Activated CD8-positive, alpha-beta memory T cell treated with anti-CD3 and anti-CD28 coated beads for 36 hours (primary cell): ENCODE measurements around the gene LFNG. TPM values are rescaled to one million over a fixed set of nuclear protein-coding genes. Genes with fewer than 3 reads are reported as not detected.

Experiments
- CTCF ChIA-PET: fragments of 350-600 bp; sonication (Branson Sonifier 250); formaldehyde crosslinking; loops from one replicate; lab custom pipeline; 2021; ENCODE audit warnings: antibody characterized with exemption; lab: Charles Lee
- POLR2A ChIA-PET: fragments of 350-600 bp; sonication (Branson Sonifier 250); formaldehyde crosslinking; loops from one replicate; lab custom pipeline; 2021; ENCODE audit warnings: antibody characterized with exemption; lab: Charles Lee
- total RNA-seq, 2 experiments: library from RNA; stranded (reverse); gene quantifications; one replicate each; pipeline ENCODE4 v1.2.3, GENCODE V29; 2021

The LFNG gene
- total RNA-seq, 2 experiments from 2014 or later: 22.4 to 24.2 TPM

DNA sequence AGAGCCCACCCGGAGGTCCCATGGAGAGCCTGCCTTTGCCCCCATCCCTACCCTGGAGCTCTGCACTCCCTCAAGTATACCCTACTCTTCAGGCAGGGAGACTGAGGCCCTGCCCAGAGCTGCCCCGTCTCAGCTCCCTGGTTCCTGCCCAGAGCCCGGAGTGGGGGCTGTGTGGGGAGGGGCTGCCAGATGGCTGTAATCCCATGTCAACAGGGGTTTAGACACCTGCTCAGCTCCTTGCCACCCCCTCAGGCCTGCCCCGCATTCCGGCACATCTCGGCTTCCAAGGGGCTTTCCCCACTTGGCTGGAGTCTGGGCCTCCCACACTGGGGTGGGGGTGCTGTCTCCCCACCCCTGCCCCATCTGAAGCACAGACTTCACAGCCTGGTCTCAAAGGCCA lies 20.9 kb upstream of the LFNG start:
- ChIA-PET CTCF (interaction anchor here (0.7 kb wide), 1 partner anchor 30 kb away, joined by 3 read pairs; no protein-coding TSS in a partner anchor), POLR2A (interaction anchor here (0.6 kb wide), 1 partner anchor 131 kb away, joined by 13 read pairs; no protein-coding TSS in a partner anchor)

DNA sequence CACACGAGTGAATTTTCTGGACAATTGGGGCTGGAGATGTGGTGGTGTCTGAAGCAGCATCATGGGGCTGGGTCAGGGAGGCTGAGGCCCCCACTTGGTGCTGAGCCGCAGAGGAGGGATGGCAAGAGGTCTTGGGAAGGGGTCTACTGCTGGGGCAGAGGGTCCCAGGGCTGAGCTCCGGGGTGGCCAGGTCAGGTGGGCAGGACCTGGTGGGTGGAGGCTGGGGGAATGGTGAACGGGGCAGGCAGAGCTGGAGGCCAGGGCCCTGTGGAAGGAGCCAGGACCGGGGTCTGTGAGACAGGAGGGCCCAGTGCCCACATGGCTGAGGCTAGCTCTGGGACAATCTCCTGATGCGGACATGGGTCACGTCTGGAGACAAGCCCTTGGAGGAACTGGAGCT lies 20.4 kb upstream of the LFNG start:
- ChIA-PET POLR2A (interaction anchor here (0.6 to 1.7 kb wide), 3 partner anchors 10 to 130 kb away, joined by 3 to 13 read pairs (median 5); no protein-coding TSS in a partner anchor), CTCF (interaction anchor here (0.9 kb wide), 1 partner anchor 21 kb away, joined by 3 read pairs; no protein-coding TSS in a partner anchor)

- CTCF ChIA-PET: interaction anchor here (0.9 kb wide), 1 partner anchor 22 kb away, joined by 3 read pairs; no protein-coding TSS in a partner anchor
Measured at GRCh38 chr7:2499719-2500430, 19.7 kb upstream of the LFNG start.

DNA sequence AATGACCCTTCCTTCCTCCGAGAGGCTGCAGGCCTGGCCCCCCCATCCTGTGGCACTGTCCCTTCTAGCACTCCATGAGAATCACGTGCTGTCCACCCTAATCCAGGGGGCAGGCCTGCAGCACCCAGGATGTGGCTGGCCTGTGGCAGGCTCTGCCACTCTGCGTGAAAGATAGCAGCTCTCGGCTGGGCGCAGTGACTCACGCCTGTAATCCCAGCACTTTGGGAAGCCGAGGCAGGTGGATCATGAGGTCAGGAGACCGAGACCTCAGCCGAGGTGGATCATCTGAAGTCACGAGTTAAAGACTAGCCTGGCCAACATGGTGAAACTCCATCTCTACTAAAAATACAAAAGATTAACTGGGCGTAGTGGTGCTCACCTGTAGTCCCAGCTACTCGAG lies 18.9 kb upstream of the LFNG start:
- ChIA-PET POLR2A (interaction anchor here (0.6 to 1.7 kb wide), 2 partner anchors 8 to 131 kb away, joined by 5 read pairs; no protein-coding TSS in a partner anchor), CTCF (no interaction called here)

More at GRCh38 chr7:2499719-2500430, 19.7 kb upstream of the LFNG start:
- POLR2A ChIA-PET: interaction anchor here (0.7 to 1.7 kb wide), 2 partner anchors 9 to 108 kb away, joined by 3 to 5 read pairs; no protein-coding TSS in a partner anchor

GRCh38 chr7:2501947-2502646 lies 17.5 kb upstream of the LFNG start:
- POLR2A ChIA-PET: no interaction called here
- CTCF ChIA-PET: interaction anchor here (1.1 kb wide), 1 partner anchor 52 kb away, joined by 3 read pairs; no protein-coding TSS in a partner anchor

DNA sequence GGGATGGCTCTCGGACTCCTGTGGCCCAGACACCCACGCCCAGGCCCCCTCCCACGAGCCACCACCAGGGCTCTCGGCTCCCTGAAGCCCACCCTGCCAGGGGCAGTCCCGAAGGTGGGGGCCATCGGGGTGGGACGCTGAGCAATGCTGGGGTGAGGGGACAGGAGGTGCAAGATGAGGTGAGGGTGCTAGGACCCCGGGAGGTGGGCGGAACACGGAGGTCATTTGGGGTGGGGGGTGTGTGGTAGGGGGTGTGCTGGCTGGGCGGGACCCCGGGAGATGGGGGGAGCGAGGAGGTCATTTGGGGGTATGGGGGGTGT lies 17.0 kb upstream of the LFNG start:
- ChIA-PET CTCF (no interaction called here), POLR2A (no interaction called here)

DNA sequence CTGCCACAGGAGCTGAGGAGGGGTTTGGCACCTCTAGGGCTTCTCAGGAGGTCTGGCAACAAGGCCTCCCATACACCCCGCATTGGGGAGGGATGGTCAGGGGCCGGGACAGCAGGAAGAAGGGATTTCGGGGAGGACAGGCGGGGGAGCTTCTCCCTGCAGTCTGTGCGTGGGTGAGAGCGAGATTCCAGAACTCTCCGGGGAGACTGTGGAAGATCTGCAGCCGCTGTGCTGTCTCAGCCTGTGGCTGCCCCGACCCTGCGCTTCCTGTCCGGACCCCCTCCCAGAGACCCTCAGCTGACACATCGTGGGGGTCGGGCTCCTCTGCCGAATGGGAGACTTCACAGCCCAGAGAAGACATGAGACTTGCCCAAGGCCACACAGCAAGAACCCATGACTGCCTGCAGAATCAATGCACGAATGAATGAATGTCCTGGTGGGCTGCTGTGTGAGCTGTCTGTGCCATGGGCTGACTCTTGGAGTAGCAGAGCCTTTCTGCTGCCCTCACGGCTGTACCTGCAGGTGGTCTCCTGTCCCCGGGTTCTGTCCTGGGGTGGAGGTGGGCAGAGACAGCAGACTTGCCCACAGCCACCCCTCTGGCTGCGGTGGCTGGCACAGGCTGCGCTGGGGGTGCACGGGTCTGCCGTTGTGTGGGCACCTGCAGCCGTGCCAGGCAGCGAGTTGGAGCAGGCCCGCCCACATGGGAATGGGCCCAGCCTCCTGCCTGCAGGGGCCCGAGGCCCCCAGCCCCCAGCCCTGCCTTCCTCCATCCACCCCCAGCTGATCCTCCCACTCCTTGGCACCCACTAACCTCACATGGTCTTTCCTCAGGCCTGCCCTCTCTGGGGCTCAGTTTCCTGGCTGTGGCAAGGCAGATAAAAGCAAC lies 16.3 kb upstream of the LFNG start:
- ChIA-PET CTCF (no interaction called here), POLR2A (no interaction called here)

- ChIA-PET POLR2A (no interaction called here), CTCF (interaction anchor here (0.9 kb wide), 1 partner anchor 26 kb away, joined by 3 read pairs; no protein-coding TSS in a partner anchor)
Measured at GRCh38 chr7:2504128-2504888, 15.3 kb upstream of the LFNG start.

- ChIA-PET CTCF (interaction anchor here (0.9 kb wide), 1 partner anchor 27 kb away, joined by 3 read pairs; no protein-coding TSS in a partner anchor), POLR2A (no interaction called here)
Measured at GRCh38 chr7:2504889-2505375, 14.6 kb upstream of the LFNG start.

DNA sequence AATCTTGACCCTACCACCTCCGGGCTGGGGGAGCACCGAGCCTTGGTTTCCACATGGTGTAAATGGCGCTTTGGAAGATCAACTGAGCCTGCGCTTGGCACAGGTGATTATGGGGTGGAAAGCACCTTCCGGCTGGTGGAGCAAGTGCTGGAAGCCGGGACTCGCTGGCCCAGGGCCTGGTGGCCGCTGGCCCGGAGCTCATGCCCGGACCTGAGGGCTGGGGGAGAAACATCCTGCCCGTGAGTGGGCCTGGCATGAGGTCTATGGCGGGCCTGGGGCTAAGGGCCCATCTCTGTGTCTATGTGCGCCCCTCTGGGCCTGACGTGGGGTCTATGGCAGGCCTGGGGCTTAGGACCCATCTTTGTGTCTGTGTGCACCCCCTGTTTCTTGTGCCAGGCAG lies 14.2 kb upstream of the LFNG start:
- POLR2A ChIA-PET: no interaction called here
- CTCF ChIA-PET: no interaction called here

GRCh38 chr7:2507208-2507916 lies 12.2 kb upstream of the LFNG start:
- ChIA-PET CTCF (interaction anchor here (1.5 to 2.4 kb wide), 2 partner anchors 10 to 39 kb away, joined by 3 to 11 read pairs; no protein-coding TSS in a partner anchor), POLR2A (interaction anchor here (0.6 kb wide), 1 partner anchor 59 kb away, joined by 3 read pairs; no protein-coding TSS in a partner anchor)

- ChIA-PET POLR2A (no interaction called here), CTCF (interaction anchor here (0.7 to 2.4 kb wide), 4 partner anchors 10 to 202 kb away, joined by 3 to 11 read pairs (median 4); no protein-coding TSS in a partner anchor)
Measured at GRCh38 chr7:2507917-2508306, 11.7 kb upstream of the LFNG start.

GRCh38 chr7:2508327-2509215 lies 11.0 kb upstream of the LFNG start:
- CTCF ChIA-PET: interaction anchor here (0.7 to 2.4 kb wide), 4 partner anchors 9 to 202 kb away, joined by 3 to 11 read pairs (median 4); no protein-coding TSS in a partner anchor
- POLR2A ChIA-PET: interaction anchor here (1.1 to 1.7 kb wide), 4 partner anchors 9 to 21 kb away, joined by 3 to 9 read pairs (median 5); no protein-coding TSS in a partner anchor

- ChIA-PET CTCF (interaction anchor here (2.0 to 2.4 kb wide), 2 partner anchors 41 to 58 kb away, joined by 6 to 11 read pairs; no protein-coding TSS in a partner anchor), POLR2A (interaction anchor here (0.6 to 1.7 kb wide), 5 partner anchors 10 to 122 kb away, joined by 3 to 9 read pairs (median 5); no protein-coding TSS in a partner anchor)
Measured at GRCh38 chr7:2509298-2509906, 10.2 kb upstream of the LFNG start.

GRCh38 chr7:2510130-2510776 lies 9.3 kb upstream of the LFNG start:
- ChIA-PET CTCF (interaction anchor here (0.8 to 2.4 kb wide), 4 partner anchors 10 to 58 kb away, joined by 3 to 11 read pairs (median 5); no protein-coding TSS in a partner anchor), POLR2A (interaction anchor here (0.6 to 1.4 kb wide), 3 partner anchors 19 to 121 kb away, joined by 3 to 4 read pairs (median 3); no protein-coding TSS in a partner anchor)
